Stomach (tissue), 9 donors: ENCODE results near the gene STX18. TPM values are rescaled to one million over a fixed set of nuclear protein-coding genes. Genes with fewer than 3 reads are reported as not detected.

Source experiments
- DNase-seq, 2 donors: peaks; one replicate each; pipeline versions ENCODE4 v3.0.0 to v3.0.0-alpha.2; 2013 to 2019
- H3K27ac ChIP-seq, 5 donors: fragments of 200-600 bp in 4 of 5; sonication (generic) in 4 of 5; one replicate each; pipeline ENCODE4 v1.5.1; 2013 to 2019; ENCODE audit warnings: mild to moderate bottlenecking in 1 of 5, moderate library complexity in 1 of 5
- H3K27me3 ChIP-seq, 3 donors: fragments of 200-600 bp; sonication (generic); one replicate each; pipeline ENCODE4 v1.5.1; 2017 to 2019; ENCODE audit warnings: mixed run types in 1 of 3
- H3K36me3 ChIP-seq, 4 donors: fragments of 200-600 bp; sonication (generic); 1 replicate in 3 of 4; 2 replicates in 1 of 4; pipeline ENCODE4 v1.5.1; 2016 to 2019
- H3K4me1 ChIP-seq, 4 donors: fragments of 200-600 bp; sonication (generic); one replicate each; pipeline ENCODE4 v1.5.1; 2016 to 2019
- H3K4me3 ChIP-seq, 4 donors: fragments of 200-600 bp; sonication (generic) in 3 of 4; one replicate each; pipeline ENCODE4 v1.5.1; 2016 to 2019; ENCODE audit warnings: mild to moderate bottlenecking in 1 of 4
- H3K9me3 ChIP-seq, 4 donors: fragments of 200-600 bp; sonication (generic); one replicate each; pipeline ENCODE4 v1.5.1; 2016 to 2019
- EP300 ChIP-seq: sonication (generic); formaldehyde crosslinking; IDR thresholded peaks from one replicate; pipeline ENCODE4 v1.6.1; 2017; ENCODE audit warnings: antibody characterized with exemption
- POLR2A ChIP-seq, 4 donors: fragments of 450-650 bp; IDR thresholded peaks; one replicate each; pipeline ENCODE4 v1.6.1; 2016; ENCODE audit warnings: antibody characterized with exemption in 4 of 4, control low read depth in 2 of 4, mild to moderate bottlenecking in 1 of 4, moderate library complexity in 1 of 4
- POLR2AphosphoS5 ChIP-seq, 3 donors: sonication (generic); formaldehyde crosslinking; IDR thresholded peaks; one replicate each; pipeline ENCODE4 v1.6.1; 2016; ENCODE audit warnings: antibody characterized with exemption in 3 of 3
- WGBS, 5 donors: extraction: QIAGEN DNeasy Blood & Tissue Kit in 3 of 5; methylation state at CpG; one replicate each; pipeline versions ENCODE4 v1.1.5 to v1.1.7; 2013 to 2018; 5-methylcytosine and 5-hydroxymethylcytosine counted together
- intact Hi-C: fragments of 100-400 bp; cut with DNase I; formaldehyde crosslinking; loops from one replicate; pipeline ENCODE4 v1.15.1; 2023; ENCODE audit warnings: low total_unique reads
- polyA plus RNA-seq, 3 donors: library from polyadenylated mRNA; stranded (reverse); fragments of 200-250 nt; gene quantifications; one replicate each; pipeline ENCODE4 v1.2.3, GENCODE V29; 2013
- total RNA-seq, 5 donors: library from RNA; depleted of rRNA; stranded (reverse); fragments of >200 nt; gene quantifications; one replicate each; pipeline versions ENCODE4 v1.1.0 to v1.2.3, GENCODE V29; 2014 to 2016
- TF ChIP-seq, protein P1 (sequence below), 7 experiments: fragments of 450-650 bp in 4 of 7; fragments of 200-600 bp in 3 of 7; sonication (generic) in 3 of 7; IDR thresholded peaks; one replicate each; pipeline ENCODE4 v1.5.1; 2016 to 2019; ENCODE audit warnings: antibody characterized with exemption in 7 of 7, control low read depth in 2 of 7, mild to moderate bottlenecking in 1 of 7
- donor health status: healthy with polysubstance abuse.
- donor health status: Bipolar disorder and iron deficiency.
- donor health status: healthy.

STX18 gene
- total and polyA plus RNA-seq, 8 donors, result 17.1 to 91.6 (median 26.3) TPM

DNA sequence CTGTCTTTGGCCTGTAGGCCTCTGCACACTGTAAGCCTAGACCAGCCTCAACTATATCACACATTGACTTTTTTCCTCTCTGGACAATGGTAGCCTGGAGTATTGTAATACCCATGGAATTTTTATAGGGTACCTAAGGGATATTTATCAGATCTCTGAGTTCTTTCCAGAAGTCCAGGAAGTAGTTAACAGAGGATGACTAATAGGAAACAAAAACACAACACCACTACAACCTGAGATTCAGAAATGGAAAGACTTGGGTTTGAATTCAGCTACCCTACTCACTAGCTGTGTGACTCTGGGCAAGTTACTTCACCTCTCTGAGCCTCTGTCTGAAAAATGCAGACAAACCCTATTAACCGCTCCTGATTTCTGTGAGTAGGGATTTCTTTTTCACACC lies 7.7 kb upstream of the STX18 start:
- Histone ChIP-seq H3K9me3 (no peaks in the 10 kb centered on the region), H3K36me3 (peaks cover 0 to 55% (median 46%) of the 10 kb centered on the region in 4 donors), H3K4me1 (no peaks in the 10 kb centered on the region), H3K27me3 (no peaks in the 10 kb centered on the region), H3K27ac (no peak overlapping the region), H3K4me3 (no peak overlapping the region)
- TF ChIP-seq, protein P1, sequence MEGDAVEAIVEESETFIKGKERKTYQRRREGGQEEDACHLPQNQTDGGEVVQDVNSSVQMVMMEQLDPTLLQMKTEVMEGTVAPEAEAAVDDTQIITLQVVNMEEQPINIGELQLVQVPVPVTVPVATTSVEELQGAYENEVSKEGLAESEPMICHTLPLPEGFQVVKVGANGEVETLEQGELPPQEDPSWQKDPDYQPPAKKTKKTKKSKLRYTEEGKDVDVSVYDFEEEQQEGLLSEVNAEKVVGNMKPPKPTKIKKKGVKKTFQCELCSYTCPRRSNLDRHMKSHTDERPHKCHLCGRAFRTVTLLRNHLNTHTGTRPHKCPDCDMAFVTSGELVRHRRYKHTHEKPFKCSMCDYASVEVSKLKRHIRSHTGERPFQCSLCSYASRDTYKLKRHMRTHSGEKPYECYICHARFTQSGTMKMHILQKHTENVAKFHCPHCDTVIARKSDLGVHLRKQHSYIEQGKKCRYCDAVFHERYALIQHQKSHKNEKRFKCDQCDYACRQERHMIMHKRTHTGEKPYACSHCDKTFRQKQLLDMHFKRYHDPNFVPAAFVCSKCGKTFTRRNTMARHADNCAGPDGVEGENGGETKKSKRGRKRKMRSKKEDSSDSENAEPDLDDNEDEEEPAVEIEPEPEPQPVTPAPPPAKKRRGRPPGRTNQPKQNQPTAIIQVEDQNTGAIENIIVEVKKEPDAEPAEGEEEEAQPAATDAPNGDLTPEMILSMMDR (IDR thresholded peaks at IDR 0.05), result no peak
- TF ChIP-seq POLR2A (IDR thresholded peaks at IDR 0.05) (no peak), EP300 (no peak), POLR2AphosphoS5 (IDR thresholded peaks at IDR 0.05) (no peak)
- WGBS, 5 donors, result 98 to 100% (median 100%) methylated on average over 1 of the region's 1 CpG
- intact Hi-C loops, result no loop called here
- no peak for DNase-seq

DNA sequence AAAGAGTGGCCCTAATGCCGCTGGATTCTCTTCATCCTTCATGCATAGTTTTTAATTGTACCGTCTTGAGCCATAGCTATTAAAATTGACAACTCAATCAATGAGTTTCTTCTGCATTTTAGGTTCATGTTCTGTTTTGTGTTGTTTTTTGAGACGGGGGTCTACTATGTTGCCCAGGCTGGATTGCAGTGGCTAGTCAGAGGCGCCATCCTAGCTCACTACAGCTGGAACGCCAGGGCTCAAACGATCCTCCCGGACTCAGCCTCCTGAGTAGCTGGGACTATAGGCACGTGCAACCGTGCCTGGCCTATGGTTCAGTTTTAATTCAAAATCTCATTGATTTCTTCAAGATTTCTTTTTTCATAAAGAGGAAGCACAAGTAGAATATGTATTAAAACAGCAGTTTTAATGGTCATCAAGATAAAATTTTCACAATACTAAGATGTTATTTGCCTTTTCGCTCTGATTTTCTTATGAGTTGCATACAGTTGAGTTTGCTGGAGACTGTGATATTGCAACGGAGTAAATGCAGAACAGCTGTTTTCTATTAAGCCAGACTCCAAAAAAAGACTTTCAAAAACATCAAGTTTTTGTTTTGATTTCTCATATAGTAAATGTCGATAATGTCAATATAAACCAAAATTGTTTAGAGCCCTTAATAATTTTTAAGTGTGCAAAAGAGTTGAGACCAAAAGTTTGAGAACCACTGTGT lies 1.1 kb upstream of the STX18 start:
- H3K36me3 ChIP-seq, result peaks cover 0 to 25% (median 18%) of the 10 kb centered on the region in 4 donors
- 20 to 25% (median 22%) methylated on average over 12 of the region's 12 CpGs for WGBS, 5 donors
- peak overlapping the region in 2 of 5 donors; percentile 92 to 94 for H3K27ac ChIP-seq
- DNase-seq, result peak in 1 of 2 donors; percentile 22
- no peaks in the 10 kb centered on the region for H3K9me3 ChIP-seq
- H3K4me3 ChIP-seq, result peak overlapping the region; percentile 81 to 99 (median 92)
- intact Hi-C loops, result no loop called here
- TF ChIP-seq EP300, result no peak
- TF ChIP-seq POLR2AphosphoS5 (IDR thresholded peaks at IDR 0.05), result no peak
- H3K27me3 ChIP-seq, result no peaks in the 10 kb centered on the region
- peaks cover 23 to 46% (median 44%) of the 10 kb centered on the region in 4 donors for H3K4me1 ChIP-seq

DNA sequence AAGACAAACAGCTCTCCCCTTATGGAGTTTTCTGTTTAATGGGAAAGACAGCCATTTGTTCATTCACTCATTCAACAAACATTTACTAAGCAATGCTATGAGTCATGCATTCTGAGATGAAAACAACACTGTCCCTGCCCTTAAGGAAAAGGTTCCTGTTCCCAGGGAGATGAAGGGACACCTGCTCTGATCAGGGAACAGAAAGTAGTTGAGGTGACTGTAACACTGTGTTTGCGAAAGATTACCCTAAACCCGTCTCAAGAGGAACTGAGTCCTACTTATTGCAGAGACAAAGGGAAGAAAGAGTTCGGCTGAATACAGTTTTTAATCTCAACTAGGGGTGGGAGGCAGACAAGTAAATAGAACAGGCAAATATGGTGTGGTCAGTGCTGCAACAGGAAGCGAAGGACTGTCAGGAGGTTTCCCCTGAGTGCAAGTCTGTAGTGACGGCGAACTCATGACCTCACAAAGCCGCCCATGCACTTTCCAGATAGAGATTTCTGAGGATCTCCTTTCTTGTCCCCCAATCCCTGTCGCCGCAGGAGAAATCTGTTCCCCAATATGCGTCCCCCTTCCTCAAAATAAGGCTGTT lies 712 bp downstream of the STX18 start:
- H3K4me1 ChIP-seq, result peaks cover 23 to 64% (median 57%) of the 10 kb centered on the region in 4 donors
- H3K36me3 ChIP-seq, result peaks cover 0 to 13% (median 3%) of the 10 kb centered on the region in 4 donors
- peak; percentile 28 to 77 for DNase-seq
- no peaks in the 10 kb centered on the region for H3K9me3 ChIP-seq
- H3K4me3 ChIP-seq, result peak overlapping the region; percentile 81 to 99 (median 92)
- TF ChIP-seq EP300 (no peak), POLR2AphosphoS5 (IDR thresholded peaks at IDR 0.05) (peak in 2 of 3 donors; percentile 27 to 56), POLR2A (IDR thresholded peaks at IDR 0.05) (no peak)
- peak overlapping the region; percentile 74 to 94 (median 91) for H3K27ac ChIP-seq
- WGBS, 5 donors, result 2 to 7% (median 4%) methylated on average over 10 of the region's 10 CpGs
- no peaks in the 10 kb centered on the region for H3K27me3 ChIP-seq
- intact Hi-C loops, result no loop called here

DNA sequence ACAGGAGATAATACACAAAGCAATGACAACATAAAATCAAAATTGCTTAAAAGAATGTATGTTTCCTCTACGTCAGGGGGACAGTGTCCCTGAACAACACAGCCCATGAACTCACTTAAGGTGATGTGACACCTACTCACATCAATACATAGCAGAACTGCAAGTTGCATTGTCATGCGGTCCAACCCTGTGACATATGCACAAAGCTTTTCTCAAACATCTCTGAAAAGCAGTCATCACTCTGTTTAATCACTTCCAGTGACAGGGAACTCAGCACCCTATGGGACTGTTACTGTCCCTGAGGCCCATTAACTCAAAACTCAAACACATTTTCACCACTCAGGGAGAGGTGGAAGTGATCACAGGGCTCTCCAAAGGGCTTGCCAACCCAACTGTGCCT lies 2.4 kb downstream of the STX18 start:
- Histone ChIP-seq H3K9me3 (no peaks in the 10 kb centered on the region), H3K4me1 (peaks cover 23 to 66% (median 60%) of the 10 kb centered on the region in 4 donors), H3K27me3 (no peaks in the 10 kb centered on the region), H3K4me3 (no peak overlapping the region), H3K36me3 (no peaks in the 10 kb centered on the region), H3K27ac (no peak overlapping the region)
- WGBS, 5 donors, result 74 to 78% (median 75%) methylated on average over 2 of the region's 2 CpGs
- intact Hi-C loops, result no loop called here
- DNase-seq, result no peak
- TF ChIP-seq POLR2AphosphoS5 (IDR thresholded peaks at IDR 0.05), result no peak
- TF ChIP-seq POLR2A (IDR thresholded peaks at IDR 0.05), result no peak
- no peak for TF ChIP-seq EP300
- TF ChIP-seq, protein P1 (IDR thresholded peaks at IDR 0.05), result no peak

DNA sequence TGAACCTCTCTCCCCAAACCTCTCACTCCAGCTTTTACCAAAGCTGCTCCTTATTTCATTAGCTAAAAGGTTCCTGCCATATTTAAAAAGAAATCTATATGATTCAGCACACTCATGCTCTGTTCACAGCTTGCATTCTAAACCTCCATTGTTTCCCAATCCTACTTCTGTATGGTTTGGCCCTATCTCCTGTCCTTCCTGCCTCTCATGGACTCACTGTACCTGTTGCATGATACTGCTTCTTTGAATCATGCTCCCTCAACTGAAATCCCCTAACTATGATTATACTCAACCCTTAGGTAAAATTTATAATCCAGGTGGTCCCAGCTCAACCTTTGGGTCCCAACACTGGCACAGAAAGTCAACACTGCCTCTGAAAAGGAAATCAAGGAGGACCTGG lies 6.3 kb downstream of the STX18 start:
- Histone ChIP-seq H3K4me3 (no peak overlapping the region), H3K4me1 (peaks cover 11 to 50% (median 38%) of the 10 kb centered on the region in 4 donors), H3K27ac (no peak overlapping the region), H3K36me3 (no peaks in the 10 kb centered on the region), H3K9me3 (no peaks in the 10 kb centered on the region), H3K27me3 (no peaks in the 10 kb centered on the region)
- TF ChIP-seq EP300 (no peak), POLR2AphosphoS5 (IDR thresholded peaks at IDR 0.05) (no peak), POLR2A (IDR thresholded peaks at IDR 0.05) (no peak)
- no peak for DNase-seq
- intact Hi-C loops, result no loop called here
